CD4-positive, alpha-beta T cell treated with Interleukin-10 for 1 hour (primary cell): Measurements from ENCODE around the gene MAP3K5.
A peak's percentile ranks its signal among the peaks of the same experiment; 100 is the strongest.

Experiments
- DNase-seq: peaks from one replicate; pipeline ENCODE4 v3.0.0-alpha.2; 2020

MAP3K5 gene

GRCh38 chr6:136742125-136742524 lies 50.2 kb downstream of the MAP3K5 start:
- DNase-seq, result no peak

- DNase-seq, result no peak
Measured at GRCh38 chr6:136740050-136740974, 52.0 kb downstream of the MAP3K5 start.

- DNase-seq, result no peak
Measured at GRCh38 chr6:136739501-136739900, 52.8 kb downstream of the MAP3K5 start.

GRCh38 chr6:136739071-136739470 lies 53.2 kb downstream of the MAP3K5 start:
- DNase-seq, result no peak

- DNase-seq, result no peak
Measured at GRCh38 chr6:136738692-136739057, 53.6 kb downstream of the MAP3K5 start.

GRCh38 chr6:136737871-136738691 lies 54.2 kb downstream of the MAP3K5 start:
- no peak for DNase-seq

GRCh38 chr6:136737374-136737844 lies 54.9 kb downstream of the MAP3K5 start:
- no peak for DNase-seq

- DNase-seq, result no peak
Measured at GRCh38 chr6:136736281-136736960, 55.9 kb downstream of the MAP3K5 start.

- no peak for DNase-seq
Measured at GRCh38 chr6:136734977-136735376, 57.3 kb downstream of the MAP3K5 start.

GRCh38 chr6:136732889-136733288 lies 59.4 kb downstream of the MAP3K5 start:
- DNase-seq, result no peak

GRCh38 chr6:136729832-136730231 lies 62.4 kb downstream of the MAP3K5 start:
- DNase-seq, result no peak

- no peak for DNase-seq
Measured at GRCh38 chr6:136728976-136729515, 63.2 kb downstream of the MAP3K5 start.

- no peak for DNase-seq
Measured at GRCh38 chr6:136728033-136728939, 64.0 kb downstream of the MAP3K5 start.

- no peak for DNase-seq
Measured at GRCh38 chr6:136726837-136727557, 65.3 kb downstream of the MAP3K5 start.

- DNase-seq, result no peak
Measured at GRCh38 chr6:136725124-136725523, 67.2 kb downstream of the MAP3K5 start.

- peak; percentile 34 for DNase-seq
Measured at GRCh38 chr6:136723780-136724179, 68.5 kb downstream of the MAP3K5 start.

- DNase-seq, result no peak
Measured at GRCh38 chr6:136721467-136721866, 70.8 kb downstream of the MAP3K5 start.

GRCh38 chr6:136720045-136720770 lies 72.1 kb downstream of the MAP3K5 start:
- no peak for DNase-seq

GRCh38 chr6:136719280-136720044 lies 72.8 kb downstream of the MAP3K5 start:
- no peak for DNase-seq

GRCh38 chr6:136718476-136718875 lies 73.8 kb downstream of the MAP3K5 start:
- no peak for DNase-seq
